ENCODE data around the gene BIRC5.
"Not testable (repeated sequence)": the region's sequence is repeated elsewhere in the genome, so short reads cannot be mapped to it uniquely, and the experiment has no call there.

BIRC5 gene

GRCh38 chr17:78214016-78214705 is at the start of gene BIRC5:
Gene BIRC5, plus strand, starts transcription at chr17:78214253. Its CDS starts 64 bp downstream, at chr17:78214317.
- peak; percentile 84 for DNase-seq

- no peak for DNase-seq
Observed at GRCh38 chr17:78164748-78165607, 49.1 kb upstream of the BIRC5 start.

GRCh38 chr17:78166416-78166815 is 47.6 kb upstream of the BIRC5 start:
- DNase-seq: no peak

DNA sequence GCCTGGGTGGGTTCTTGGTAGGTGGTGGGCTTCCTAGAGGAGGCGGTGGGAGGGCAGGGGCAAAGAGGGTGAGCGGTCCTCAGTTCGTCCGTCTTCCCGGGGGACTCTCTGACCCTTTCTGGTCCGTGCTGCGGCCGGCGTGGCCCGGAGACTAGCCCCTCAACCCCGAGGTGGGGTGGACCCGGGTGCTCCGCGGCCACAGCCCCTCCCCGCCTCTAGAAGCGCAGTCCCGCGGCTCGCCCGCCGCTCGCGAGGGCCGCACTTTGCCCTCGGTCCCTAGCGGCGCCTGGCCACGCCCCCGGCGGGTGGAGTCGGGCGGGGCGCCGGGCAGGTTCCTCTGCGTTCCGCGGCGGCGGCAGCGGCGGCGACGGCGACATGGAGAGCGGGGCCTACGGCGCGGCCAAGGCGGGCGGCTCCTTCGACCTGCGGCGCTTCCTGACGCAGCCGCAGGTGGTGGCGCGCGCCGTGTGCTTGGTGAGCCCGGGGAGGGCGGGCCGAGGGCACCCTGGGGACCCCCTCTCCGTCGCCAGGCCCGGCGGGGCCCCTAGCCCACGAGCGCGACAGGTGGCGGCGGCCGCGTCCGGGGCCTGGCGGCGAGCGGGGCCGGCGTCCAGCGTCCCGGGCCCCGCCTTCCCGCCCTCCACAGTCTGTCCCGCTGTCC is 45.7 kb upstream of the BIRC5 start, which contains the start of gene SYNGR2:
Gene SYNGR2 (plus strand): TSS at position 340 of the 661 bp plus-strand sequence. CDS start 36 bp downstream, at position 376.
- peak; percentile 86 for DNase-seq

- DNase-seq: peak; percentile 72
Observed at GRCh38 chr17:78168903-78169793, 44.9 kb upstream of the BIRC5 start.

DNA sequence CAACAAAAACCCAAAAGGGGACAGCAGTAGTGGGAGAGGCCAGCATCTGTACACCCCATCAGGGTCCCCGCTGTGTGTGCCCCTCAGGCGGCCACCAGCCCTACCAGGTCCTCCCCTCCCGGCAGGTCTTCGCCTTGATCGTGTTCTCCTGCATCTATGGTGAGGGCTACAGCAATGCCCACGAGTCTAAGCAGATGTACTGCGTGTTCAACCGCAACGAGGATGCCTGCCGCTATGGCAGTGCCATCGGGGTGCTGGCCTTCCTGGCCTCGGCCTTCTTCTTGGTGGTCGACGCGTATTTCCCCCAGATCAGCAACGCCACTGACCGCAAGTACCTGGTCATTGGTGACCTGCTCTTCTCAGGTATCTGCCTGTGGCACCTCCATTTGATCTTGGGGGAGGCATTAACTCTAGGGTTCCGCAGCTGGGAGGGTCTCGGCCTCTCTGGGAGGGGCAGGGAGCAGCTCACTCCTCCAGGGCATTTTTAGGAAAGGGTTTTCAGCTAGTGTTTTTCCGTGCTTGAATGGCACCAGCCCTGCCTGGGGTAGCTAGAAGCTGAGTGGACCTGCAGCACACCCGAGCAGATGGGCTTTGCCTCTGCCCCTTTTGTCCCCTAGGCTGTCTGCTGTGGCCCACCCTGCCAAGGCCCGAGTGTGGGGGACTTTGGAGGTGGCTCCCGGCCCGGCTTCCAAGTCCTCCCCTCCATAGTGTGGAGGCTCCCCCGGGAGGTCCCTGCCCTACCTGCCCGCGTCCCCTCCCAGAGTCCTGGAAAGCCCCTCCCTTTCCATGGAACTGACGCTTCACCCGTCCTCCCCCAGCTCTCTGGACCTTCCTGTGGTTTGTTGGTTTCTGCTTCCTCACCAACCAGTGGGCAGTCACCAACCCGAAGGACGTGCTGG is 43.1 kb upstream of the BIRC5 start:
- DNase-seq: no peak

DNA sequence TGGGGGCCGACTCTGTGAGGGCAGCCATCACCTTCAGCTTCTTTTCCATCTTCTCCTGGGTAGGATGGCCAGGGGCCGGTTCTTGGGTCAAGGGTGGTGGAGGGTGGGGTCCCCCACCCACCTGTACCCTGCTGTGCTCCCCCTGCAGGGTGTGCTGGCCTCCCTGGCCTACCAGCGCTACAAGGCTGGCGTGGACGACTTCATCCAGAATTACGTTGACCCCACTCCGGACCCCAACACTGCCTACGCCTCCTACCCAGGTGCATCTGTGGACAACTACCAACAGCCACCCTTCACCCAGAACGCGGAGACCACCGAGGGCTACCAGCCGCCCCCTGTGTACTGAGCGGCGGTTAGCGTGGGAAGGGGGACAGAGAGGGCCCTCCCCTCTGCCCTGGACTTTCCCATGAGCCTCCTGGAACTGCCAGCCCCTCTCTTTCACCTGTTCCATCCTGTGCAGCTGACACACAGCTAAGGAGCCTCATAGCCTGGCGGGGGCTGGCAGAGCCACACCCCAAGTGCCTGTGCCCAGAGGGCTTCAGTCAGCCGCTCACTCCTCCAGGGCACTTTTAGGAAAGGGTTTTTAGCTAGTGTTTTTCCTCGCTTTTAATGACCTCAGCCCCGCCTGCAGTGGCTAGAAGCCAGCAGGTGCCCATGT is 42.3 kb upstream of the BIRC5 start:
- not testable (repeated sequence) for DNase-seq

DNA sequence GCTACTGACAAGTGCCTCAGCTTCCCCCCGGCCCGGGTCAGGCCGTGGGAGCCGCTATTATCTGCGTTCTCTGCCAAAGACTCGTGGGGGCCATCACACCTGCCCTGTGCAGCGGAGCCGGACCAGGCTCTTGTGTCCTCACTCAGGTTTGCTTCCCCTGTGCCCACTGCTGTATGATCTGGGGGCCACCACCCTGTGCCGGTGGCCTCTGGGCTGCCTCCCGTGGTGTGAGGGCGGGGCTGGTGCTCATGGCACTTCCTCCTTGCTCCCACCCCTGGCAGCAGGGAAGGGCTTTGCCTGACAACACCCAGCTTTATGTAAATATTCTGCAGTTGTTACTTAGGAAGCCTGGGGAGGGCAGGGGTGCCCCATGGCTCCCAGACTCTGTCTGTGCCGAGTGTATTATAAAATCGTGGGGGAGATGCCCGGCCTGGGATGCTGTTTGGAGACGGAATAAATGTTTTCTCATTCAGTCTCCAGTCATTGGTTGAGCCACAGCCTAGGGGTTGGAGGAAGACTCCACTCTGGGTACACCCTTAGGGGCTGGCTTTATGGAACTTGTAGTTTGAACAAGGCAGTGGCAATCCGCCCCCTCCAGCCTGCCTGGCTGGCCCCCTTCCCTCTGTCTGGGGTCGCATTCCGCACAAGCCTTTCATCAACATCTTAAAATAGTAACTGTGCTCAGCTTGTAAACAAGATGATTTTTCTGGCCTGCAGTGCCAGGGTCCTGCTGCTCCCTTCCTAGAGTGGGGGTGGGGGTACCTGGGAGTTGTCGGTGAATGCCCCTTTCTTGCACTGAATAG is 41.6 kb upstream of the BIRC5 start:
- peak; percentile 44 for DNase-seq

DNA sequence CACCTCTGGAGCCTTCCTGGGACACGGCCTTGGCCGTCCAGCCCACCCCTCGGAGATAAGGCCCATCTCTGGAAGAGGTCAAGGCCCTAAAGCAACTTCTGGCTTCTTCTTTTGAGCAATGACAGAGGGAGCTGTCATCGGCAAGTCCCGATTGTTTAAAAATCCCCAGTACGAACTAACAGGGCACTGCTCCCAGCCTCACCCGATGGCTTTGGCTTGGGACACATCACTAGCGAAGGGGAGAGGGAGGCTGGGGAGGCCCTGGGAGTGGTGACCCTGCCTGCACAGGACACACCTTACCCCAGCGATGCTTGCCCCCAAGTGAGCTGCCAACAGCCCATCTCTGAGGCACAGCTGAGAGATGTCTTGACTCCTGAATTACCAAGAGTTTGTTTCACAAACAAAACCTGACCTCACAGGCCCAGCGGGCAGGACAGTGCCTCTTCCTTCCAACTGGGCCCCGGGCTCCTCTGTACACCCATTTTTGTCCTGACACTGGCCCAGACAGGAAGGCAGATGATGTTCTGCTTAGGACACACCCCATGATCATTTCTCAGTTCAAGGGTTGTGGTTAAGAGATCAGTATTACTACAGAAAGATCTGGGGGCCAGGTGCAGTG is 40.8 kb upstream of the BIRC5 start:
- peak; percentile 21 for DNase-seq

GRCh38 chr17:78174346-78174869 is 39.6 kb upstream of the BIRC5 start:
- peak; percentile 51 for DNase-seq

GRCh38 chr17:78174870-78175642 is 39.0 kb upstream of the BIRC5 start:
- DNase-seq: no peak

- no peak for DNase-seq
Observed at GRCh38 chr17:78175643-78175981, 38.4 kb upstream of the BIRC5 start.

GRCh38 chr17:78176548-78177025 is 37.5 kb upstream of the BIRC5 start:
- DNase-seq: peak; percentile 75

DNA sequence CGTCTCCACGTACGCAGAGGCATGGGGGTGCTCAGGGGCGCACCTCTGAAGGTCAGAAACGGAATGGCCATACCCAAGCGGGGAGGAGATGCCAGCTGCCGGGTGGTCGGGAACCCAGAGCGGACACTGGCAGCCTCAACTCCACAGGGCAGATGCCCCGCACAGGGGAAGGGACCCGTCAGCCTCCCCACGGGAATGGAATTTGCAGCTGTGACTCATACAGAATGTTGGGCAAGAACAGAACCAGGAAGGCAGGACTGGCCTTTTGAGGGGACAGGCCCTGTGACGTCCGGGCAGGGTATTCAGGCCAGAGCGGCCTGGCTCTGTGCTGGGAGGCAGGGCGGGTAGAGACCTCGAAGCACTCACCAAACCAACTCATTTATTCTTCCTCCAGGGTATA is 34.7 kb upstream of the BIRC5 start:
- peak; percentile 29 for DNase-seq

DNA sequence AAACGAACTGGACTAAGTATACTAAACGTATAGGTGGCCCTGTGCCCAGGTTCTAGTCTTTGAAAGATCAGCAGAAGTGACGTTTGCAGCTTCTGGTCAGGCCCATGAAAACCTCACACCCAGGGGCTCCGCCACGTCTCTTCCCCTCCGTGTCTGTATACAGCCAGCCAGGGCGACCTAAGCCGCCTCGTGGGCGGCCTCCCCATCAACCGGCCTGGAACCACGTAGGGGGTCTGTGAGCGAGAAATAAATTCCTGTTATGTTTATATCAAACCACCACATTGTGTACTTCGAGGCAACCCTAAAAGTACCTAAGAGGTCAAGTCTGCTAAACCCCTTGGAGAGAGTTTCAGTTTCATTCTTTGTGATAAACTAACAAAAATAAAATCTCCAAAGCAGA is 34.0 kb upstream of the BIRC5 start:
- no peak for DNase-seq

DNA sequence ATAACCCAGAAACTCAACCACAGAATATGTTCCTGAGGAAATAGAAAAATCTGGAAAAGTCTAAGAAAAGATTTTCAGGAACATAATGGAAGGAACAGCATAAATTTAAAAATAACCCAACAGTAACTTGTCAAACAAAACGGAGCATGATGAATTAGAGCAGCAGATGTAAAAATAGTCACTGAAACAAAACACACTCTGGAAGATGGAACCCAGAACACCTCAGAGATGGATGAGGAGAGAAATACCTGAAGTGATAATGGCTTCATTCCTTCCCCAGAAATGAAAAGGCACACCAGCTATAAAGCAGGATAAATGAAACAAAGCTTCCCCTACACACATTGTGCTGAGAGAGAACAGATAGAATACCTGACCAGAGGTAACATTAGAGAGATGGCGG is 33.5 kb upstream of the BIRC5 start:
- DNase-seq: no peak

- DNase-seq: no peak
Observed at GRCh38 chr17:78182504-78182903, 31.5 kb upstream of the BIRC5 start.

GRCh38 chr17:78183916-78184315 is 30.1 kb upstream of the BIRC5 start:
- DNase-seq: no peak

Data from CD4-positive, alpha-beta T cell treated with Interferon gamma for 1 hour (primary cell).